Neutrophil (primary cell): ENCODE measurements around the gene AOPEP.

Source experiments
- H3K27ac ChIP-seq: fragments of 200-600 bp; sonication (generic); 2 replicates; pipeline ENCODE4 v1.5.1; 2016; ENCODE audit warnings: mild to moderate bottlenecking, moderate library complexity
- H3K27me3 ChIP-seq: fragments of 200-600 bp; sonication (generic); 2 replicates; pipeline ENCODE4 v1.6.0; 2016; ENCODE audit warnings: mild to moderate bottlenecking
- H3K36me3 ChIP-seq: fragments of 200-600 bp; sonication (generic); 2 replicates; pipeline ENCODE4 v1.5.1; 2017
- H3K4me1 ChIP-seq, 2 experiments: fragments of 200-600 bp in 1 of 2; sonication (generic) in 1 of 2; 1 replicate in 1 of 2; 2 replicates in 1 of 2; pipeline versions ENCODE4 v1.5.1 to v1.6.1; 2013 to 2016; ENCODE audit warnings: low read depth in 1 of 2, low read length in 1 of 2, mild to moderate bottlenecking in 1 of 2, moderate library complexity in 1 of 2; ENCODE audit not compliant: control insufficient read depth in 1 of 2, insufficient read depth in 1 of 2
- H3K4me3 ChIP-seq, 2 experiments: fragments of 200-600 bp in 1 of 2; sonication (generic) in 1 of 2; 1 replicate in 1 of 2; 2 replicates in 1 of 2; pipeline ENCODE4 v1.5.1; 2013 to 2016; ENCODE audit warnings: low read depth in 1 of 2, low read length in 1 of 2, mild to moderate bottlenecking in 1 of 2, moderate library complexity in 1 of 2
- H3K9me3 ChIP-seq: fragments of 200-600 bp; sonication (generic); 2 replicates; pipeline ENCODE4 v1.5.1; 2016
- CTCF ChIP-seq: fragments of 200-600 bp; sonication (generic); IDR thresholded peaks from 2 replicates; pipeline ENCODE4 v1.5.1; 2016; ENCODE audit warnings: antibody characterized with exemption

Gene AOPEP

GRCh38 chr9:94860678-94861588 is 134.4 kb downstream of the AOPEP start:
- Histone ChIP-seq H3K4me3 (no peak overlapping the region), H3K9me3 (no peaks in the 10 kb centered on the region), H3K36me3 (no peaks in the 10 kb centered on the region), H3K27ac (no peak overlapping the region), H3K4me1 (peaks cover 16 to 18% of the 10 kb centered on the region in 2 experiments), H3K27me3 (no peaks in the 10 kb centered on the region)
- TF ChIP-seq CTCF, result no peak

- no peaks in the 10 kb centered on the region for H3K9me3 ChIP-seq
- H3K27ac ChIP-seq, result no peak overlapping the region
- peaks cover 16 to 18% of the 10 kb centered on the region in 2 experiments for H3K4me1 ChIP-seq
These were observed 135.2 kb downstream of the AOPEP start for GRCh38 chr9:94861589-94862272.

GRCh38 chr9:94864196-94864595 is 137.7 kb downstream of the AOPEP start:
- H3K4me1 ChIP-seq, result peaks cover 16 to 18% of the 10 kb centered on the region in 2 experiments
- no peak overlapping the region for H3K27ac ChIP-seq
- no peaks in the 10 kb centered on the region for H3K27me3 ChIP-seq
- no peaks in the 10 kb centered on the region for H3K36me3 ChIP-seq
- no peak for TF ChIP-seq CTCF
- H3K4me3 ChIP-seq, result no peak overlapping the region
- H3K9me3 ChIP-seq, result no peaks in the 10 kb centered on the region

More at GRCh38 chr9:94861589-94862272, 135.2 kb downstream of the AOPEP start:
- Histone ChIP-seq H3K4me3 (no peak overlapping the region), H3K27me3 (no peaks in the 10 kb centered on the region), H3K36me3 (no peaks in the 10 kb centered on the region)
- no peak for TF ChIP-seq CTCF

GRCh38 chr9:94864862-94865509 is 138.5 kb downstream of the AOPEP start:
- no peaks in the 10 kb centered on the region for H3K27me3 ChIP-seq
- H3K4me1 ChIP-seq, result peaks cover 16 to 18% of the 10 kb centered on the region in 2 experiments
- H3K4me3 ChIP-seq, result no peak overlapping the region
- TF ChIP-seq CTCF, result no peak
- H3K9me3 ChIP-seq, result no peaks in the 10 kb centered on the region
- no peaks in the 10 kb centered on the region for H3K36me3 ChIP-seq
- no peak overlapping the region for H3K27ac ChIP-seq

GRCh38 chr9:94865582-94866452 is 139.3 kb downstream of the AOPEP start:
- H3K4me1 ChIP-seq, result peaks cover 14 to 15% of the 10 kb centered on the region in 2 experiments

More at GRCh38 chr9:94865582-94866452, 139.3 kb downstream of the AOPEP start:
- no peaks in the 10 kb centered on the region for H3K36me3 ChIP-seq
- no peak overlapping the region for H3K4me3 ChIP-seq
- H3K9me3 ChIP-seq, result no peaks in the 10 kb centered on the region
- H3K27me3 ChIP-seq, result no peaks in the 10 kb centered on the region
- TF ChIP-seq CTCF, result no peak
- no peak overlapping the region for H3K27ac ChIP-seq
